ENCODE results near the gene PDE4D. TPM values are rescaled to one million over a fixed set of nuclear protein-coding genes. Genes with fewer than 3 reads are reported as not detected.

PDE4D gene
- total RNA-seq, 6 experiments from 2014 or later: 1.6 to 10.3 (median 5.6) TPM

GRCh38 chr5:59745415-59745863, 148.1 kb downstream of the PDE4D start:
- WGBS (ENCODE audit: insufficient coverage, low coverage, low lambda C conversion rate, missing lambda C conversion rate): 65% methylated on average over 7 of the region's 7 CpGs

GRCh38 chr5:59744531-59744992, 149.0 kb downstream of the PDE4D start:
- intact Hi-C loops (cut with DNase I): no loop called here
- DNase-seq (no peak), ATAC-seq (peak in 2 of 4 donors; percentile 28 to 36)
- Histone ChIP-seq H3K9me3 (no peaks in the 10 kb centered on the region), H3K27me3 (no peaks in the 10 kb centered on the region), H3K4me3 (no peak overlapping the region), H3K27ac (peak overlapping the region in 1 of 3 donors; percentile 53), H3K4me1 (no peaks in the 10 kb centered on the region), H3K36me3 (no peaks in the 10 kb centered on the region)
- TF ChIP-seq CTCF (IDR thresholded peaks at IDR 0.05) (no peak), POLR2A (IDR thresholded peaks at IDR 0.05) (no peak)

More at GRCh38 chr5:59745415-59745863, 148.1 kb downstream of the PDE4D start:
- peak overlapping the region; percentile 29 to 57 (median 53) for H3K27ac ChIP-seq
- H3K36me3 ChIP-seq: no peaks in the 10 kb centered on the region
- no peaks in the 10 kb centered on the region for H3K9me3 ChIP-seq
- no peaks in the 10 kb centered on the region for H3K4me1 ChIP-seq
- no peaks in the 10 kb centered on the region for H3K27me3 ChIP-seq
- peak in 1 of 3 donors; percentile 39 for DNase-seq
- ATAC-seq: peak; percentile 77 to 95 (median 89)
- TF ChIP-seq CTCF (IDR thresholded peaks at IDR 0.05): no peak
- TF ChIP-seq POLR2A (IDR thresholded peaks at IDR 0.05): no peak
- intact Hi-C loops (cut with DNase I): no loop called here
- no peak overlapping the region for H3K4me3 ChIP-seq

GRCh38 chr5:59741599-59741998, 151.9 kb downstream of the PDE4D start:
- Histone ChIP-seq H3K27me3 (no peaks in the 10 kb centered on the region), H3K4me1 (no peaks in the 10 kb centered on the region), H3K27ac (no peak overlapping the region), H3K9me3 (no peaks in the 10 kb centered on the region), H3K4me3 (no peak overlapping the region), H3K36me3 (no peaks in the 10 kb centered on the region)
- DNase-seq: no peak
- no peak for TF ChIP-seq POLR2A (IDR thresholded peaks at IDR 0.05)
- no peak for TF ChIP-seq CTCF (IDR thresholded peaks at IDR 0.05)
- intact Hi-C loops (cut with DNase I): no loop called here
- ATAC-seq: no peak
- 76% methylated on average over 3 of the region's 3 CpGs for WGBS (ENCODE audit: insufficient coverage, low coverage, low lambda C conversion rate, missing lambda C conversion rate)

GRCh38 chr5:59738024-59738423, 155.5 kb downstream of the PDE4D start:
- 95% methylated on average over 1 of the region's 1 CpG for WGBS (ENCODE audit: insufficient coverage, low coverage, low lambda C conversion rate, missing lambda C conversion rate)
- no peak for ATAC-seq
- no peaks in the 10 kb centered on the region for H3K27me3 ChIP-seq
- no peak for TF ChIP-seq CTCF (IDR thresholded peaks at IDR 0.05)
- no peak for TF ChIP-seq POLR2A (IDR thresholded peaks at IDR 0.05)
- no peaks in the 10 kb centered on the region for H3K9me3 ChIP-seq
- no peaks in the 10 kb centered on the region for H3K4me1 ChIP-seq
- no peak overlapping the region for H3K27ac ChIP-seq
- intact Hi-C loops (cut with DNase I): no loop called here
- DNase-seq: no peak
- H3K36me3 ChIP-seq: no peaks in the 10 kb centered on the region
- H3K4me3 ChIP-seq: no peak overlapping the region

GRCh38 chr5:59732806-59733205, 160.7 kb downstream of the PDE4D start:
- Histone ChIP-seq H3K36me3 (no peaks in the 10 kb centered on the region), H3K27me3 (no peaks in the 10 kb centered on the region), H3K4me1 (no peaks in the 10 kb centered on the region), H3K9me3 (no peaks in the 10 kb centered on the region), H3K4me3 (no peak overlapping the region), H3K27ac (no peak overlapping the region)
- DNase-seq (no peak), ATAC-seq (no peak)
- TF ChIP-seq CTCF (IDR thresholded peaks at IDR 0.05) (no peak), POLR2A (IDR thresholded peaks at IDR 0.05) (no peak)
- intact Hi-C loops (cut with DNase I): no loop called here

Measured in right lobe of liver (tissue), 6 donors.